Measurements from ENCODE around the gene MANEAL.
A peak's percentile ranks its signal among the peaks of the same experiment; 100 is the strongest.

MANEAL gene

DNA sequence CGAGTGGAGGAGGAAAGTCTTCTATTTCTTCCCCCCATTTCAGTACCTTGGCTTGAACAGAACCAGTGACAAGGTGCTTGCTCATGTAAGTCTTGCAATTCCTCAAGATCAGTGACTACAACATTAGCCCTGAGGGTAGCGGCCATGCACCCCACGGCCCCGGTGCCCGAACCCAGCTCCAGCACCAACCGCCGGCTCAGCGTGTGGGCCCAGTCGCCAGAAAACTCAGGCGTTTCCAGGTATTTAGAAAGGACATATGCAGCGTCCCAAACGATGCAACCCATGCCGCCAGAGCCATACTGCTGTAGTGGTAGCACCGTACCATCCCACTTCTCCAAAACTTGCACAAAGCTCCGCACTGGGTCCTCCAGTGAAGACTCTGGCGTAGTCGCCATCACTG, 11.2 kb upstream of the MANEAL start:
- DNase-seq (ENCODE audit: low read depth in 2 of 2), result no peak

DNA sequence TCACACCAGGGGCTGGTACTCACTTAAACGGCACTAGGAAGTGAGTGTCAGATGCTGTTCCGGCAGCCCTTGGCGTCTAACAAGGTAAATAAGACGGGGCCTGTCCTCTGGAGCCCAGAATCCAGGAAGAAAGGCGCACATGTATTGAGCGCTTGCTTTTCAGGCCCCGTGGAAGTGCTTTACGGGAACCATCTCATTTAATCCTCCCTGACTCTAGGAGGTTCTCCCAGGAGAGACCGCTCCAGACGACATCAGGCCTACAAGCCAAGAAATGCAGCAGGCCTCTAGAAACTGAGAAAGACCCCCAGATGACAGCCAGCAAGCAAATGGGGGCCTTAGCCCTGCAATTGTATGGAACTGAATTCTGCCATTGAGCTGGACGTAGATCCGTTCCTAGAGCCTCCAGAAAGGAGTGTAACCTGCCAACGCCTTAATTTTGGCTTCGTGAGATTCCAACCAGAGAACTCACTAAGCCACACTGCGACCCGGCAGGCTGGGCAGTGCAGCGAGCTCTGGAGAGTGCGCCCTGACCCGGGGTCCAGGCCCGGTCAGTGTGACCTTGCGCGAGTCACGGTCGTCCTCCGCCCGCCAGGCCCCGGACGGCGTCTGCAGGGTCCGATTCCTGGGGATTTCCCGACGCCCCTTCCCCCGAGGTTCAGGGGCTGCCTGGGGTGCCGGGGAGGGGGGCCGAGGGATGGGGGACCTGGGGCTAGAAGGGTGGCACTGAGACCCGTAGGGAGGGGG, 532 bp upstream of the MANEAL start:
- DNase-seq (ENCODE audit: low read depth in 2 of 2), result no peak

DNA sequence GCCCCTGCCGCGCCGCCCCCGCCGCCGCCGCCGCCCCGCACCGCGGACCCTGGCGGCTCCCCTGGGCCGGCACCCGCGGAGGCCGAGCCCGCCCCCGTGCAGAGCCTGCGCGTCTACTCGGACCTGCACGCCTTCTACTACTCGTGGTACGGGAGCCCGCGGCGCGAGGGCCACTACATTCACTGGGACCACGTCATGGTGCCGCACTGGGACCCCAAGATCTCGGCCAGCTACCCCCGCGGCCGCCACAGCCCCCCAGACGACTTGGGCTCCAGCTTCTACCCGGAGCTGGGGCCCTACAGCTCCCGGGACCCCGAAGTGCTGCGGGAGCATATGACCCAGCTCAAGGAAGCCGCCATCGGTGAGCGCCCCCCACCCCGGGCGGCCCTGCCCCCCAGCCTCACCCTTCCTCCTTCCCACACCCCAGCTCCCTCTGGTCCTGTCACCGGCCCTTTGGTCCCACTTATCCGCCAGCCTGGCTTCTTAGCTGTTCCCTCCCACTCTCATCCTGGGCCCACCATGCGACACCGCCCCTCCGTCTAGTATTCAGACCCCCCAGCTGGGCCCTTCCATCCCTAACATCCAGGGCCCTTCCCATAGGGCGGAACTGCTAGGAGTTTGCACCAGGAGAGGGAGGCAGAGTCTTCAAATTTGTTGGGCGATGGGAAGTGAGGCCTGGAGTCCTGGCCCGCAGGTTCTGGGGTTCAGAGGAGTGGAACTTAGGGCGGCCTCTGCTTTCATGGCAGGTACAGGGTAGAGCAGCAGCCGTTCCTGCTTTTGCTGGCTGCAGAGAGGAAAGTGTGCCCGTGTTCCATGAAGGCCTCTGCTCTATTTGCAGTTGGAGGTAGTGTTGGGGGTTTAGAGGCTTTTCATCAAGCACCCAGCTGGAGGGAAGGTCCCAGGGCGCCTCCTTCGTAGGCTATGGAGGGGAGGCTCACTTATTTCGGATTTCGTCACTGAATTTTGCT, 1.0 kb downstream of the MANEAL start:
- DNase-seq (ENCODE audit: low read depth in 2 of 2), result no peak

DNA sequence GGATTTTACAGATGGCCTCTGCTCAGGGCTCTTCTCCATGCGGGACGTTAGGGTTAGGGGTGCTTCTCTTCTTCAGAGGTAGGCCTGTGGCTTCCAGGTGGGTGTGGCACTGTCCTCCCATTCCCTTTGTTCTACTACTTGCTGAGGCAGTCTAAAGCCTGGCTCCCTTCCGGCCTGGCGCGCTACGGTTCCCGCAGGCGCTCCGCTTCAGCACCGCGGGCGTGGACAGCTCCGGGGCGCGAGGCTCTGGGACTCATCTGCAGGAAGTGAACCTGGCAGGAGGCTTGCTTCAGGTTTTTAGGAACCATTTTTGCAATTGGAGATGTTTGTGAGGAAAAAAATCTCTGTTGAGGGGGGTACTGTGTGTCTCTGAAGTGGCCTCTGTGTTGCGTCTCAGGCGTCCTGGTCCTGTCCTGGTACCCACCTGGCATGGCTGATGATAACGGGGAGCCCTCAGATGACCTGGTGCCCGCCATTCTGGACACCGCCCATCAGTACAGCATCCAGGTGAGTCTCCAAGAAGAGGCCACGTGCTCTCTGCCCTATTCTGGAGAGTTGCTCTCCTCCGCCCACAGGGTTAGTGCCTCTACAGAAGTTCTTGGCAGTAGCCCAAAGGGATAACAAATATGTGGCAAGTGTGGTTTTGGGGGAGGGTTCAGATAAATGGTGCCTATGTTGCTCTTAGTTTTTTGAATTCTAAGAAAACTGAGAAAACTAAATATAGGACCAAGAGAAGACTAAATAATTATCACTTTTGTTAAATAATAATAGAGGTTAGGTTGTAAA, 1.9 kb downstream of the MANEAL start:
- no peak for DNase-seq (ENCODE audit: low read depth in 2 of 2)

DNA sequence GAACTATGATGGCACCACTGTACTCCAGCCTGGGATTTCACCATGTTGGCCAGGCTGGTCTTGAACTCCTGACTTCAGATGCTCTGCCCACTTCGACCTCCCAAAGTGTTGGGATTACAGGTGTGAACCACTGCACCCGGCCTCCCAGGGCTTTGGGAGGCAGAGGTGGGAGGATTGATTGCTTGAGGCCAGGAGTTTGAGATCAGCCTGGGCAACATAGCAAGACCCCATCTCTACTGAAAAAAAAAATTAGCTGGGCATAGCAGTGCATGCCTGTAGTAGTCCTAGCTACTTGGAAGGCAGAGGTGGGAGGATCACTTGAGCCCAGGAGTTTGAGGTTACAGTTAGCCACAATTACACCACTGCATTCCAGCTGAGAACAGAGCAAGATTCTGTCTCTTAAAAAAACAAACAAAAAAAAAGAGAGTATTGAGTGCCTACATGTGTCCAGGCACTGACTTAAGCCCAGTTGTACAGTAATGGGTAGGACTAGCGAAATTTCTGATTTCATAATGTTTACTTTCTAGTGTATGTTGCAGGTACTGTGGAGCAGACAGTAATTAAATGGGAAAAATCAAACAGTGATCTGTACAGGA, 4.2 kb downstream of the MANEAL start:
- DNase-seq (ENCODE audit: low read depth in 2 of 2), result no peak

DNA sequence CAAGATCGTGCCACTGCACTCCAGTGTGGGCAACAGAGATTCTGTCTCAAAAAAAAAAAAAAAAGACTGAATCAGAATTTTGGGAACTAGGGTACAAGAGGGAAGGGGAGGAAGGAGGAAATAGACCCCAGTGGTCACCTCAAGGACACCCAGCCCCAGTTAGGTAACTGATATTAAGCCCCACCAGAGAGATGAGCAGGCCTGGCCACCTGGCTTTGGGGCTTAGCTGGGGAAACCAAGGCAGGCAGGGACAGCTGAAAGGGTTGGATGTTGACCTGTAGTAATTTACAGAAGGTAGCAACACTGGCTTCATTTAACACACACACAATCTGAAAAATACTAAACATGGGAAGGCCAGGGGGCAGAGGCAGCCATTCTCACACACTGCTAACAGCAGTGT, 8.8 kb downstream of the MANEAL start:
- no peak for DNase-seq (ENCODE audit: low read depth in 2 of 2)

DNA sequence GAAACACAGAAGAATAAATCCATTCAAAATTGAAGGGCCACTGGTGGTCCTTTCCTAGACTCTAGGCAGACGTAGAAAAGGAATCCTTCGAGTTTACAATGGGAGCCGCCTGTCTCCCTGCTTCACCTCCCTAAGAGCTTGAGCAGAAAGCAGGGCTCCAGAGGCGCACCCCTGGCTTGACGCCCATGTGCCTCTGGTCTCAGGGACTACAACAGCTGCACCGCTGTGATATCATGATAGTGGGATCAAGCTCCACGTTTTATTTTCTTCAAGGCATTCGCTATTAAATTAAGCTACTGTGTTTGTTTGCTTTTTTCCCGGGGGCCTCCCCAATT, 13.5 kb downstream of the MANEAL start:
- no peak for DNase-seq (ENCODE audit: low read depth in 2 of 2)

DNA sequence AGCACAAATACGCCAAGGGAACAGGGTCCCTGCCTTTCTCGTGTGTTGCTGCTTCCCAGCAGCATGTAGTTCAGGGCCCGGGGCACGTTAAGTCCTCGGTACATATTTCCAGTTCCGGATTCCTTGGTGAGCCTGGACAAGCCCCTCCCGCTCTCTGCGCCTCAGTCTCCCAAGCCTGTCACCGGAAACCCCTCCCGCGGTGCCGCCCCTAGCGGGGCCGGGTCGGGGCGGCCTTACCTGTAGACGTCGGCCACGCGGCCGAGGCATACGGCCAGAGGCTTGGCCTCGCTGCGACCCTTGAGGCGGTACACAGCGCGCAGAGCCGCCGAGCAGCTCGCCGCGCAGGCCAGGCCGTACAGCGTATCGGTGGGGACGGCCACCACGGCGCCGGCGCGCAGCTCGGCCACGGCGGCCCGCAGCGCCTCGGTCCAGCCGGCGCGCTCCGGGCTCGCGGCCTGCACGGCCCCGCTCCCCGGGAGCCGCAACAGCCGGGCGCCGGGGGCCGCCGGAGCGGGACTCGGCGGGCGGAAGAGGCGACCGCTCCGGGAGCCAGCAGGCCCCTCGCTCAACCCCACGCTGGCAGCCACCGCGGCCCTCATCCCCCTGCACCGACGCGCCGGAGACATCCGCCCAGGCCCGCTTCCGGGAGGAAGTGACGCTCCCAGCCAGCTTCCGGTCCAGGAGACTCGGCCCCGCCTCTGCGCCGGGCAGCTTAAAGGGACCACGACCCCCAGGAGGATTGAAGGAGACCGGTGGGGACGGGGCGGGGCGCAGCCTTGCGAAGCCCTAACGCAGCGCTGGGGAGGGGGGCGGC, 14.1 kb downstream of the MANEAL start, which contains the start of the genes C1orf122 and YRDC:
Gene C1orf122 (plus strand): TSS at position 236 of the 814 bp plus-strand sequence. CDS start 615 bp downstream, outside the sequence.
Gene YRDC (minus strand): TSS at position 654 of the 814 bp plus-strand sequence. CDS start 28 bp downstream, at position 626.
- peak; percentile 81 to 83 for DNase-seq (ENCODE audit: low read depth in 2 of 2)

DNA sequence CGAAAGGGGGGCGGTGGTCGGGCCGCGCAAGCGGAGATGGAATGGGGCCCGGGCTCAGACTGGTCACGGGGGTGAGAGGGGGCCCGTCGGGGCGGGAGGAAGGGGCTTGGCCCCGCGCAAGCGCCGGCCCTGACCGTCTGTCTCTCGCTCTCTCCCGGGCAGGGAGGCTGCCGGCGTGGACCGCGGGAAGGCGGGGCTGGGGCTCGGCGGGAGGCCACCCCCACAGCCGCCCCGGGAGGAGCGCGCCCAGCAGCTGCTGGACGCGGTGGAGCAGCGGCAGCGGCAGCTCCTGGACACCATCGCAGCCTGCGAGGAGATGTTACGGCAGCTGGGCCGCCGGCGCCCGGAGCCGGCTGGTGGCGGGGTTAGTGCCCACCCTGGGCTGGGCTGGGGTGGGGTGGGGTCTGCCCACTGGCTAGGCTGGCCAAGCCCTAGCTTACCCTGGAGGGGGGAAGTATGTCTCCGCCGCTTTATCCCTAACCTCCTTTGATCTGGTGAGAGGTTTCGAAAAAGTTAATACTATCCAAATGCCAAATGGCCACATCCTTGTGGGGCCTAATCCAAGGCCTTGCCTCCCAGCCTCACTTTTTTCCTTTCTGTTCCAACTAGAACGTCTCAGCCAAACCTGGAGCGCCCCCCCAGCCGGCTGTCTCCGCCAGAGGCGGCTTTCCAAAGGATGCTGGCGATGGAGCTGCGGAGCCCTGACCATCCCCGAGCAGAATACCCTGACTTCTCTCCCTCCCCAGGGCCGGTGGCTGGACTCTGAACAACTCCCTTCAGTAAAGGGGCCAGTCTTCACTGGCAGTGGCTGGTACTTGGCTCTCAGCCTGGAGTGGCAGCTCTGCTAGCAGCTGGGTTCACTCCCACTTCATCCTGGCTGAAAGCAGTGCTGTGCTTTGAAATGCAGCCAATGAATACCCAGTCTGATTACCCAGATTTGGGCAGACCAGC, 15.0 kb downstream of the MANEAL start:
- peak in 1 of 2 donors; percentile 4 for DNase-seq (ENCODE audit: low read depth in 2 of 2)

DNA sequence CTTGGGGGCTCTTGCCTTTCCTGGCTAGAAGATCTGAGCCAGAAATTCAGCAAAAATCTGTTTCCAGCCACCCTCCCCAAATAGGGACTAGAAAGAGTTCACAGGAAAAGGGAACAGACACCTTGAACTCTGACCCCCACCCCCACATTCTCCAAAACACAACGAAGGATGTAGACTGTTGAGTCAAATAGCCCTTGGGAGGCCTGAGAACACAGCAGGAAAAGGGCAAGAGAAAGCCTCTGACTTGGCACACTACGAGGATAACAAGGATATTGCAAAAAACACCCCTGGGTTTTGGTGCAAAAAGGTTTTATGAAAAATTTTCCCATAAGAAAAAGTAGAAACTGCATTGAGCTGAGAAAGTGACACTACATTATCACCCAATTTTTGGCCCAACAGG, 16.3 kb downstream of the MANEAL start:
- no peak for DNase-seq (ENCODE audit: low read depth in 2 of 2)

DNA sequence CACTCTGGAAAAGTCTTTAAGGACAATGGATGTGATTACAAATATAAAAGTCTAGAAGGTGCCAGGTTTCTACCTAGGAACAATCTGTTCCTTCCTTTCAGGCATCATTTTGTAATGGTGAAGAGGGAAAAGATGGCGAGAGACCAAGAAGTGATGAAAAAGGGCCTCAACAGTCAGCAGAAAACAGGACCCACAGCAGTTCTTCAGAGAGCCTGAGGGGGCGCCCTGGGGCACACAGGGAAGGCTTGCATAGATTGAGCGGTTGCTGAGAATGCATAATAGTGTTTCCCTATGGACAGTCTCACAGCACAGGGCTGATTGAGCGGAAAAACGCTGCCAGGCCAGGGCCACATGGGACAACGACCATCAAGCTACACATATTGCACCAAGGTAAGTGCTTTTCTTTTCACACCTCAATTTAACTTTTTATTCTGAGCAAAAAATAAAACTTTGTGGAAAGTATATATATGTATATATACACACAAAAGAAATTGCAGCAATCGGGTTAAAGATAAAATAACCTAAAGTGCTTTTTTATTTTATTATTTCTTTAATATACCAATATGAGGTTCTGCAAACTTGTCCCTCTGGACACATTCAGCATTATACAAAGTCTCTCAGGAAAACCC, 17.5 kb downstream of the MANEAL start:
- DNase-seq (ENCODE audit: low read depth in 2 of 2), result peak; percentile 29 to 45

DNA sequence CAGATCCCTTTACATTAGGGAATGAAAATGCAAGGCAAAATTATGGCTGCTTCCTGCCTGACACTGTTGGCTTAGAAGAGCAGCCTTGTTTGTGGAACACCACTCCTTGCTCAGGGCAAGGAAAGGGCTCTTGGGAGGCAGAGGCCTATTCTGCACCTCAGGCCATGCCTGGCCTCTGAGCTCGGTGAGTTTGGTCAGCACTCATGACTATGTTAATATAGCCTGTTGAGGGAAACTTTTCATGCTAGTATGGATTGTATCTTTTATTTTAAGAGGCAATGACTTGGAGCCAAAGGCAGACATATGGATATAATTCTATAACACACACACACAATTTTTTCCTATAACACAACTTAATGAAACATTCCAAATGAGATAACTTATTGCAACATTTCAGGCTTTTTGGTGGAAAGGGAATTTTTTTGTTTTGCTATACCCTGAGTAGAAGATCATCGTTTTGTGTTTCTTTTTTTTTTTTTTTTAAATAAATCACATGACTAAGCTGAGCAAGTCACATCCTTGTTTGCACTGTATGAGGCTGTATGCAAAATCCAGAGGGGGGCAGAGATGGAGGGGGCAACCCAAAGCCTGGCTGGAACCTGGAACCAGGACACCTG, 20.0 kb downstream of the MANEAL start:
- no peak for DNase-seq (ENCODE audit: low read depth in 2 of 2)

DNA sequence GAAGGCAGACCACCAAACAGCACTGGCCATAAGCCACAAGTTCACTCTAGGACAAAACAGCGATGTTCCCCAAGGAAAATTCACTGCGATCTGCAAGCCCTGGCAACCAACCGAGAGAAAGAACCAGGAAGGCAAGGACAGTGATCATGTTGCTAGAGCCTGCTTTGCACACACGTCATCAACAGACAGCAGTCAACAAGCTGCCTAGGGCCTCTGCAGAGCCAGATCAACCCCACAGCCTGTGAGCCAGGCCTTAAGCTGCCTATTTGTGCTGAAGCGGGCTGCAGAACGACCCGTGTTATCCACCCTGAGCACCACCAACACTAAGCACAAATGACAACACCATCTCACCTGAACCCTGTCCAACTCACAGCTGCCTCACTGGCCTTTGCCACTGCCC, 20.6 kb downstream of the MANEAL start:
- no peak for DNase-seq (ENCODE audit: low read depth in 2 of 2)

DNA sequence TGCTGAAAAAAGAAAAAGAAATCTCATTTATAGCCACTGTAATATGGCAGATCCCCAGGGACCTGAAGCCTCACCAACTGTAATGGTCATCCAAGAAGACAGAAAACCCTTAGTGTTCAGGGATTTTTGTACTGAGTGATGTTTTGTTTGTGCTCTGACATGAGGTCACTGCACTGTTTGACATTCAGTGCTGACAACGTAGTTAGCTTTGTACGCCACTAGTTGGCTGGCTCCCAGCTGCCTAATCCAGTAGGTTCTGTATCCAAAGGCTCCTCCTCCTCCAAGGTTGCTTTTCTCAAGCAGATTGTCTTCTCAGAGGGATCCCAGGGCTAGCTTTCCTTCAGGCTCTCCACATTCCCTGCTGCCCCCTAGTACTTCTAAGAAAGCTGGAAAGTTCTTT, 23.8 kb downstream of the MANEAL start:
- no peak for DNase-seq (ENCODE audit: low read depth in 2 of 2)

DNA sequence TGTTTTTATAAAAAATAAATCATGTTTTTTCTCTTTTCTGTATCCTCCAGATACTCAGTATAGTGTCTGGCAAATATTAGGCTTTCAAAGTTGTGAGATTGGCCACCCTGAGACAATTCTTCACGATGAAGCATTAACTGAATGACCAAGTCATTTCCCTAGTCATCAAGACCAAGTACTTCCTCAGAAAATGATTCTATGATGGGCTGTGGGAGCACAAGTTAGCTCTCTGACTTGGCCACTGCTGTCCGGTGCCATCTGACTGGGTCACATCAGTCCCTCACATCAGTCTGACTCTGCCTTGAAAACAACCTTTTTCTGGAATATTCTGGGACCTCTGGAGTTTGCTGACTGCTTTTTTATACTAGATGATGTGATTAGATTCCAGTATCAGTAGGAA, 27.8 kb downstream of the MANEAL start:
- no peak for DNase-seq (ENCODE audit: low read depth in 2 of 2)

DNA sequence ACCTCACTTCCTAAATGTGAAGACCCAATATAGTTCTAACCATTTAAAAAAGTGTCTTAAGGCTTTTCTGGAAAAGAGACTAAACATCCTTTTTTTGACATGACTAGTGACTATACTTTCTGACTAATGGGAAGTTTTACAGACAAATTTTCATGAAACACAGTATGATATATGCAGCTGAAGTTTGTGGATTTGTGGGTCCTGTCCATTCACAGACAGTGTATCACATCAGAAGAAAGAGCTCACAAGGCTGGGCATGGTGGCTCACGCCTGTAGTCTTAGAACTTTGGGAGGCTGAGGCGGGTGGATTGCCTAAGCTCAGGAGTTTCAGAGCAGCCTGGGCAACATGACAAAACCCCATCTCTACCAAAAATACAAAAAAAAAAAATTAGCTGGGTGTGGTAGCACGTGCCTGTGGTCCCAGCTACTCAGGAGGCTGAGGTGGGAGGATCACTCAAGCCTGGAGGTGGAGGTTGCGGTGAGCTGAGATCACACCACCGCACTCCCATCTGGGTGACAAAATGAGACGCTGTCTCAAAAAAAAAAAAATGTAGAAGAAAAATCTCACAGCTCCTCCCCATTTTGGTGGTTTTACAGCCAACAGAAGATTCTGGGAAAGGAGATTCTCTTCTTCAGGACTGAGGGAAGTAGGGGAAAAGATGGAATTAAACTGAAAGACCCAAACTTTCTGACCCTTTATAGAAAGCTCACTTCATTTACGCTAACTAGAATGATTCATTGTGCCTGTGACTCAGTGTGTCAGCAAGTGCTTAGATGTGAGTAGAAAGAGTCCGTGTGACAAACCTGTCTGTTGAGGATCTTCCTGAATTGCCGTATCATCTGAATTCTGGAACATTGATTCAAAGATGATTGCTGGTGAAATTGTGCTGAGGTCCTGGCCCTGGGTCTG, 29.5 kb downstream of the MANEAL start:
- DNase-seq (ENCODE audit: low read depth in 2 of 2), result no peak

DNA sequence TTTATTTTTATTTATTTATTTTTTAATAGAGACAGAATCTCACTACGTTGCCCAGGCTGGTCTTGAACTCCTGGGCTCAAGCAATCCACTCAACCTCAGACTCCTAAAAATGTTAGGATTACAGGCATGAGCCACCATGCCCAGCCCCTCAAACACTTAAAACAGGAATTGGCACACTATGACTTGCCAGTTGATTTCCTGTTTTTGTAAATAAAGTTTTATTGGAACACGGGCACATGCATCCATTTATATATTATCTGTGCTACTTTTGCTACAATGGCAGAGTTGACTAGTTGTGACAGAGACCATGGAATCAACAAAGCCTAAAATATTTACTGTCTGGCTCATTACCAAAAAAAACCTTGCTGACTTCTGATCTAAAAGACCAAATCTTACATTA, 30.4 kb downstream of the MANEAL start:
- no peak for DNase-seq (ENCODE audit: low read depth in 2 of 2)

DNA sequence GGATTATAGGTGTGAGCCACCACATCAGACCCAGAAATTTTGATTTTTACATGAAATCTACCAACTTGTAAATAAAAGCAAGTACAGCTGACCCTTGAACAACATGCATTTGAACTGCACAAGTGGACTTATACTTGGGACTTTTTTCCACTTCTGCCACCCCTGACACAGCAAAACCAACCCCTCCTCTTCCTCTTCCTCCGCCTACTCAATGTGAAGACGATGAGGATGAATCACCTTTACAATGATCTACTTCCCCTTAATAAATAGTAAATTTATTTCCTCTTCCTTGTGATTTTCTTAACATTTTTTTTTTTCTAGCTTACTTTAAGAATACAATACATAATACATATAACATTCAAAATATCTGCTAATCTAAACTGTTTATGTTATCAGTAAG, 31.9 kb downstream of the MANEAL start:
- DNase-seq (ENCODE audit: low read depth in 2 of 2), result no peak
